Central memory CD8-positive, alpha-beta T cell (primary cell): ENCODE measurements around the gene MEF2C.

Source experiments
- ATAC-seq: fragments of 150-1000 bp; cut with Tn5 transposase; replicated peaks from 2 replicates; pipeline ENCODE4 v1.10.0; 2022; ENCODE audit warnings: mild to moderate bottlenecking, moderate FRiP score, moderate number of reproducible peaks; ENCODE audit not compliant: poor library complexity, severe bottlenecking; ENCODE audit errors: extremely low read depth
- DNase-seq, 2 donors: peaks; one replicate each; pipeline ENCODE4 v3.0.0; 2021; ENCODE audit warnings: low spot score in 2 of 2
- H3K27ac Mint-ChIP-seq: one replicate; pipeline ENCODE4 v1.8.0; 2022; ENCODE audit warnings: low read depth, mild to moderate bottlenecking, moderate library complexity, mixed read lengths
- H3K27me3 Mint-ChIP-seq: one replicate; pipeline ENCODE4 v1.8.0; 2022; ENCODE audit warnings: mixed read lengths
- H3K36me3 Mint-ChIP-seq: one replicate; pipeline ENCODE4 v1.8.0; 2022; ENCODE audit warnings: mild to moderate bottlenecking, moderate library complexity, mixed read lengths; ENCODE audit not compliant: insufficient read depth
- H3K4me1 Mint-ChIP-seq: one replicate; pipeline ENCODE4 v1.8.0; 2022; ENCODE audit warnings: mixed read lengths
- H3K4me3 Mint-ChIP-seq: one replicate; pipeline ENCODE4 v1.8.0; 2022; ENCODE audit warnings: mild to moderate bottlenecking, moderate library complexity, mixed read lengths
- H3K9me3 Mint-ChIP-seq: one replicate; pipeline ENCODE4 v1.8.0; 2022; ENCODE audit warnings: mixed read lengths

The MEF2C gene

DNA sequence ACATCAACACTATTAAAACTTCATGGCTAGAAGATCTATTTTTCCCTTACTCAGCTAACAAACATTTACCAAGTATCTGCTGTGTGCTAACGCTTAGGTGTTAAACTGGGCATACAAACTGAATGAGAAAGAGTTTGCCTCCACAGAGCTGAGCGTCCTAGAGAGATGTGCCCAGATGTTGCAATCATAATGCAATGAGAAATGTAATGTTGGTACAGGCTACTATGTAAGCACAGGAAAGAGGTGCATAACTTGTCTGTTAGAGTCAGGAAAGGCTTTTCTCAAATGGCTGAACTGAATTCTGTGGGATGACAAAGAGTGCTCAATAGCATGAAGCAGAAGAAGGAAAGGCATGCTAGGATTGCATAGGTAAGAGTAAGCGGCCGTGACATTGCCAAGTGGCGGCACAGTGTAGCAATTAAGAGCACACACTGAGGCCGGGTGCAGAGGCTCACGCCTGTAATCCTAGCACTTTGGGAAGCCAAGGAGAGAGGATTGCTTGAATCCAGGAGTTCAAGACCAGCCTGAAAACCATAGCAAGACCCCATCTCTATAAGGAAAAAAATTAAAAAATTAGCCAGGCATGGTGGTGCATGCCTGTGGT lies 137.8 kb downstream of the MEF2C start:
- H3K4me3 Mint-ChIP-seq = no peak overlapping the region
- H3K36me3 Mint-ChIP-seq = no peaks in the 10 kb centered on the region
- H3K9me3 Mint-ChIP-seq = no peaks in the 10 kb centered on the region
- no peak overlapping the region for H3K27ac Mint-ChIP-seq
- peaks cover 7% of the 10 kb centered on the region for H3K27me3 Mint-ChIP-seq
- DNase-seq (no peak), ATAC-seq (no peak)
- H3K4me1 Mint-ChIP-seq = no peaks in the 10 kb centered on the region

DNA sequence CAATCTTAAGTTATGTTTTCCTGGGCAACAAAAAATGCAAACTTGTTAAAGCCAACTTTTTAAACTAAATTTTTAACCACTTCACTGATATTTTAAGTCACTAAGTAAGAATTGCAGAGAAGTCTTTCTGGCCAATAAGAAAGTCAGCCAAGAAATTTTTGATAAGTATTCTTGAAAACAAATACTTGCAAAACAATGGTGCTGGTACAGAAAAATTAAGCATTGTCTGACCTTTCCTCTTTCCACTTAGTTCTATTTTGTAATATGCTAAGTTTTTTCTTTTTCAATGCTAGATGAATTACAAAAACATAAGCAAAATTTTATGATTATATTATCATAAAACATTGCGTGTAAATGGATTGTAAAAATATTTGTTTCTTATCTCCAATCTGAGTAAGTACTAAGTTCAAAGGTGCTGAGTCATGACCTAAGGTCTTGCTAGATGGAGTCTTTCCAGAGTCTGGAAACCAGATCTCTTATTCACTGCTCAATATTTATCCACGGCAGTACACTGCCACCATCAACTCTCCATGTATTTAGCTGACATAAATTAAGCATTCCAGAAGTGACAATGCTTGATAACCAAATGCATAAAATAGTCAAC lies 139.7 kb downstream of the MEF2C start:
- DNase-seq (no peak), ATAC-seq (no peak)
- no peak overlapping the region for H3K27ac Mint-ChIP-seq
- no peaks in the 10 kb centered on the region for H3K9me3 Mint-ChIP-seq
- H3K27me3 Mint-ChIP-seq = peaks cover 13% of the 10 kb centered on the region
- H3K4me1 Mint-ChIP-seq = no peaks in the 10 kb centered on the region
- H3K4me3 Mint-ChIP-seq = no peak overlapping the region
- no peaks in the 10 kb centered on the region for H3K36me3 Mint-ChIP-seq

DNA sequence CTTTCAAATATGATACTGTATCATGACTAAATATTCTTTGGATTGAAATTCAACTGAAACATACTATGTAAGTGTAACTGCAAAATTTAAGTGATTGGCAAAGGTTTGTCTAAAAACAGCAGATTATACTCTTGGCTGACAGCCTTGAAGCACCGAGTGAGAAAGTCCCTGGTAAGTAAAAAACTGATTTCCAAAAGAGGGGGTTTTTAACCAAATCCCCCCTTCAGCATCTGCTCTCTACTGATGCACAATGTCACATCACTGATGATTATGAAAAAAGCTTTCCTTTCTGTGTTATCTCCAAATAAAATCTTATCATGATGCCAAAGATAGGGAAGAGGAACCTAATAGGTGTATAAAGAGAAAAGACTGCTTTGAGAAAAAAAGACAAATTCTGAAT lies 141.0 kb downstream of the MEF2C start:
- peaks cover 27% of the 10 kb centered on the region for H3K27me3 Mint-ChIP-seq
- ATAC-seq (no peak), DNase-seq (no peak)
- H3K4me1 Mint-ChIP-seq = no peaks in the 10 kb centered on the region
- no peaks in the 10 kb centered on the region for H3K36me3 Mint-ChIP-seq
- H3K9me3 Mint-ChIP-seq = no peaks in the 10 kb centered on the region
- no peak overlapping the region for H3K27ac Mint-ChIP-seq
- H3K4me3 Mint-ChIP-seq = no peak overlapping the region

DNA sequence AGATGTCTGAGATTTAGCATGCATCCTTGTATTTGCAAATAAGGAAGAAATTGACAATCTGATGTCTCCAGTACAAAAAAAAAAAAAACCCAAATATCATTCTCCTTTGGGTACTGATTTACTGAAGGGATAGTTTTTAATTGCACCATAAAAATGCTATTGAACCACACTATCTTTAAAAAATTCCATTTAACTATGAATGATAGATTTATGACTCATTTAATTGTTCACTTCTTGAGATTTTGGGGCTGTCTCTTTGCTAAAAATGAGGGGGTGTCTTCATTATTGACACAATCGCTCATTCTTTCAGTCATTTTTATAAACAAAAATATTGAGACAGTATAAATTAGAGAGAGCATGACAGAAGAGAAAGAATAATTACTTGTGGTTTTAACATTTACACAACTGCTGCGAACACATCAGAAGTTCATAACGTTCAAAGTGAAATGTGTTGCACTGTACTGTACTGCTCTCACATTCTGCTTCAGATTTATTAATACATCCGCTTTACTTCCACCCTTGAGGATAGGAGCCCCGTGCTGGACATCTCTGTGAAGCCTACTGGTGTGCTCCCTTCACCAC lies 142.3 kb downstream of the MEF2C start:
- Mint-ChIP-seq H3K9me3 (no peaks in the 10 kb centered on the region), H3K27ac (no peak overlapping the region), H3K4me3 (no peak overlapping the region), H3K36me3 (no peaks in the 10 kb centered on the region), H3K4me1 (no peaks in the 10 kb centered on the region), H3K27me3 (peaks cover 27% of the 10 kb centered on the region)
- DNase-seq (no peak), ATAC-seq (no peak)

DNA sequence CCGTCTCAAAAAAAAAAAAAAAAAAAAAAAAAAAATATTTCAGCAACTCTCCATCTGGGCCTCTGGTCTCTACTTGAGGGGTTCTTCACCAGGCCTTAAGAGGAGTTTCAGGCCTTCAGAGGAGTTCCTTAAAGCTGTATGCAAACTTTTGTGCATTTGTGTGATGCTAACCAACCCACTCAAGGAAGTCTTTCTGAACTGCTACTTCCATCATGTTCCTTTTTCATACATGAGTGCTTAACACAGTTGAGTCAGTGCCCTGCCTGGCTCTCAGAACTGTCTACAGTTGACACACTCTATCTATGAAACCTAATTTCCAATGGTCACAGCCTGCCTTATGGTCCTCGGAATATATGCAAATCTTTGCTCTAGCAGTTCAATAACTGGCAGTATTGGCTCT lies 146.5 kb downstream of the MEF2C start:
- Mint-ChIP-seq H3K36me3 (no peaks in the 10 kb centered on the region), H3K9me3 (no peaks in the 10 kb centered on the region), H3K27ac (no peak overlapping the region), H3K4me1 (no peaks in the 10 kb centered on the region), H3K4me3 (no peak overlapping the region), H3K27me3 (peaks cover 20% of the 10 kb centered on the region)
- DNase-seq = no peak
- no peak for ATAC-seq

DNA sequence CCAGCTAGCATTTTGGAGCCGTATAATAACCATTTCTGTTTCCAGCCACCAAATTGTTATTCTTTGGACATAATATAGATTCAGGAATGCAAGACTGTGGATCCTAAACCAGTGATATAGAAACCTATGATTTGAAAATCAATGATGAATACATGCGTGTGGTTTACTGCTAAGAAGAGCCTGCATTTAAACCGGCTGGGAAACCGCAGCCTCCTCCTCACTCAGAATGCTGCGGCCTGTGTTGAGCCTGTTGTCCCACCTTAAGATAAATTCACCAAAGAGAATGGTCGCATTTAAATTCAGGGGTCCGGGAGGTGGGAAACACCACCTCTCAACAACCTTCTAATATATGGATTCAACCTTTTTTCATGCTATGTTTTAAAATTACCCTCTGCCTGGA lies 148.0 kb downstream of the MEF2C start:
- Mint-ChIP-seq H3K36me3 (no peaks in the 10 kb centered on the region), H3K27me3 (peaks cover 20% of the 10 kb centered on the region), H3K27ac (no peak overlapping the region), H3K4me3 (no peak overlapping the region), H3K4me1 (no peaks in the 10 kb centered on the region), H3K9me3 (no peaks in the 10 kb centered on the region)
- ATAC-seq = no peak
- DNase-seq = no peak

DNA sequence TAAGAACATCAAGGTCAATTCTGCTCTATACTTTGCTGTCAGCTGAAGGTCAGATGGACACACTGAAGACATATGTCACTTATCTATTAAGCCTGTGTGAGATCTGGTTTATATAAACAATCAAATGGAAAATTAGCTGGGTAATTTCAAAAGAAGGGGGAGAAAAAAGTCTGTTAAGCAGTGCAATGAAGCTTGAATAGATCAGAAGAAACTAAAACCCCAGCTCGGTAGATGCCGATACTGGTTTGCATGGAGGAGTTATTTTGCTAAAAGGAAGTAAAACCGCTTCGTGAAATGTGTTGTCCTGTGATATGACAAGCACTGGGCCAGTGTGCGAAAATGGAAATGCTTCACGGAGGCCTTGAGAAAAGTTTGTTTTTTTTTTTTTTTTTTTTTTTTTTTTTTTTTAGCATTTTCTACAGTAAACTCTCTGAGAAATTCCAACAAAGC lies 148.8 kb downstream of the MEF2C start:
- H3K27ac Mint-ChIP-seq = no peak overlapping the region
- peaks cover 3% of the 10 kb centered on the region for H3K36me3 Mint-ChIP-seq
- H3K9me3 Mint-ChIP-seq = no peaks in the 10 kb centered on the region
- peak overlapping the region; percentile 3 for H3K4me3 Mint-ChIP-seq
- no peak for DNase-seq
- ATAC-seq = no peak
- peaks cover 20% of the 10 kb centered on the region for H3K27me3 Mint-ChIP-seq
- no peaks in the 10 kb centered on the region for H3K4me1 Mint-ChIP-seq

DNA sequence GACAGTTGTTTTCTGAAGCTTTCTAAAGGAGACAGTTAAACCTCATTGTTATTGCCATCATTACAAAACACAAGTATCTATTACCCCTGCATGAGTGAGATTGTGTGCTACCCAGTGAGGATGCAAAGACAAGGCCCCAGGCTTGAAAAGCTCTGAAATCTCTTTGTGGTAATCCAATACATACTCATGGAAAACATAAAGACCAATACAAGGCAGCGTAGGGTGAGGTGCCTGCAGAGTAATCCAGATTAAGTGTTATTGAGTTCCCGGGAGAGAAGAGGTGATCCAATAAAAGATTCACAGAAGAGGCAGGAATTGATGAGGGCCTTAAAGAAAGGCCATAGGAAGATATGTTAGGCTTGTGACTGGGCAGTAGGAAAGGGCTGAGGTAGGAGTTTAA lies 150.1 kb downstream of the MEF2C start:
- peaks cover 3% of the 10 kb centered on the region for H3K36me3 Mint-ChIP-seq
- no peaks in the 10 kb centered on the region for H3K4me1 Mint-ChIP-seq
- H3K9me3 Mint-ChIP-seq = no peaks in the 10 kb centered on the region
- ATAC-seq = no peak
- no peak for DNase-seq
- no peak overlapping the region for H3K27ac Mint-ChIP-seq
- peaks cover 9% of the 10 kb centered on the region for H3K27me3 Mint-ChIP-seq
- no peak overlapping the region for H3K4me3 Mint-ChIP-seq

DNA sequence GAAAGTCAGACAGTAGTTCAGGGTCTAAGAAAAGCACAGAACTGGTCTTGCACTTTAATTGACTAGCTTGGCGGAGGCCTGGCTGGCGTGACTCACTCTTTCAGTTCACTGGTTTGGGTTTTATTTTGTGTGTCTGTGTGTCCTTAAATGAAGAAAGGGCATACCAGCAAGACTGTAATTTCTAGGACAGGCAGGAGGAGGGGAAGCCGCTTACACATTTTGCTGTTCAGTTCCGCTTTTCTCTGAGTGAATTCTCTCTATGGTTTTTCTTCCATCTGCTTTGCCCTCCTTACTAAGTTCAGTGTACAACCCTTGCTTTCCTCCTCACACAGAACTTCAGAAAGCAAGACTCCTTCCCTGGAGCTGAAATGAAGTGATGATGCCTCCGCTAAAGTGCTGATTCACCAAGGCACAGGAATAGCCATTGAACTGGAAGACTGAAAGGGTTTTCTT lies 150.8 kb downstream of the MEF2C start:
- Mint-ChIP-seq H3K36me3 (peaks cover 3% of the 10 kb centered on the region), H3K9me3 (no peaks in the 10 kb centered on the region), H3K27me3 (peaks cover 2% of the 10 kb centered on the region), H3K27ac (no peak overlapping the region), H3K4me1 (no peaks in the 10 kb centered on the region), H3K4me3 (no peak overlapping the region)
- DNase-seq (no peak), ATAC-seq (no peak)

DNA sequence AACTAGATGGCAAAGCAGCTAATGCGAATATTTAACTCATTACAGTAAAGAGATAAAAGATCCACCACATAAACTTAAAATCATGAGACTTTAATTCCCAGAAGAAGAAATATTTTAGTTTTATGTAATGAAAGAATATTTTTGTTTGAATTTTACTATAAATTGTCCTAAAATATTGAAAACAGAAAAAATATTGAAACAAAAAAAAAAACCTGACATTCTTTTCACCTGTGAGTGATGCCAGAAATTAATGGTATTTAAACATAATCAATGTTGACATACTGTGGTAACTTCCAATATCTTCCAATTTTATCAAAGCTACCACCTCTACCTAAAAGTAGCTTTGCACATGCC lies 153.2 kb downstream of the MEF2C start:
- Mint-ChIP-seq H3K4me3 (no peak overlapping the region), H3K36me3 (peaks cover 3% of the 10 kb centered on the region), H3K9me3 (no peaks in the 10 kb centered on the region), H3K4me1 (no peaks in the 10 kb centered on the region), H3K27ac (no peak overlapping the region), H3K27me3 (peaks cover 20% of the 10 kb centered on the region)
- ATAC-seq (no peak), DNase-seq (no peak)

DNA sequence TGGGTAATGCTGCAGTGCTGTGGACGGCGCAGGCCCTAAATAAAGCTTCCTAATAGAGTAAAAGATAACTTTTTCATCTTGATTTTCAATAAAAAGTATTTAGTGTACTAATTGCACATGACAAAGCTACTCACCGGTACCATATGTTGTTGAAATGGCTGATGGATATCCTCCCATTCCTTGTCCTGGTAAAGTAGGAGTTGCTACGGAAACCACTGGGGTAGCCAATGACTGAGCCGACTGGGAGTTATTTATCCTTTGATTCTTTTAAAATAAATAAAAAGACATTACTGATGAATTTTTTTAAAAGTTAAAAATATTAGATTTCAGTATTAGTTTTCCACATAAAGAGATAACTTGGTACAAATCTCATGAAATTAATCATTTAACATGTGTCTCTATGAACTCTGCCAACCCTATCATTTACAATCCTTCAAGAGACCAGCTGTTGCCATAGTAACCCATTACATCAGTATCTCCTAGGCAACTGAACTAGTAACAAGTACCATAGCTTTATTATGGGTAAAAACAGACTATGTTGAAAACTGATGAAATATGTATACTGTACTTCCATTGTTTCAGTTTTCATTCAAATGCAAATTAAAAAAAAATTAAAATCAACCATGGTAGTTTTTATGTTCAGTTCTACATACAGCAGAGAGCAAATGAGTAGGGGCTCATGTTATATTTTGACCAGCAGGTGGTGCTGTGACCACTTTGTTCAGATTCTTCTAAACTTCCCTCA lies 153.7 kb downstream of the MEF2C start:
- no peak overlapping the region for H3K4me3 Mint-ChIP-seq
- no peaks in the 10 kb centered on the region for H3K9me3 Mint-ChIP-seq
- H3K27ac Mint-ChIP-seq = no peak overlapping the region
- ATAC-seq (peak; percentile 69), DNase-seq (peak; percentile 17 to 22)
- no peaks in the 10 kb centered on the region for H3K4me1 Mint-ChIP-seq
- peaks cover 3% of the 10 kb centered on the region for H3K36me3 Mint-ChIP-seq
- H3K27me3 Mint-ChIP-seq = peaks cover 24% of the 10 kb centered on the region

DNA sequence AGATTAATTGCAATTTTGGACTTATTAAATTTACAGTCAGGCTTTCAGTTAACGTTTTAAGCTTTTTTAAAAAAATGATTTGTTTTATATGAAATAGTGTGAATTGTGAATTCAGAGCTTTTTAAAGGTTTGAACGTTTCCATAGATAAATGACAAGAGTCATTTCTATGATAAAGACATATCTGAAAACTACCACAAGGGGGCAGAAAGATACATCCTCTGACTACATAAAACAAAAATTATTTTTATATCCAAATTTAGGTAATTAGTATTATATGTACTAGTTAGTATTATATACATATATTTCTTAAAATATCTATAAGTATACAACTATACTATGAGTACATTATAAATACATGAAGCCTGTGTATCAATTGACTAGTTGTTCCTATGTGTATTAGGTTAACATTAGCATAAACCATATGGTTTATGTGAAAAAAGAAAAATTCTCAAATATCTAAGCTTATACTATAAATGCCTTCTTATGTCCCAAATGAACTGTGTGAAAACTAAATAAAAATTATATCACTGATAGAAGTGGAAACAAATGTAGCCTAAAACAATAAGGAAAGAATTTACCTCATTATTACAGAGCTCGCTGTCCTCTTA lies 155.2 kb downstream of the MEF2C start:
- no peak overlapping the region for H3K27ac Mint-ChIP-seq
- H3K27me3 Mint-ChIP-seq = peaks cover 26% of the 10 kb centered on the region
- H3K9me3 Mint-ChIP-seq = no peaks in the 10 kb centered on the region
- H3K4me3 Mint-ChIP-seq = no peak overlapping the region
- H3K4me1 Mint-ChIP-seq = no peaks in the 10 kb centered on the region
- peaks cover 3% of the 10 kb centered on the region for H3K36me3 Mint-ChIP-seq
- DNase-seq (no peak), ATAC-seq (no peak)
